Stomach (tissue), 9 donors: ENCODE data around the gene HSPBP1. TPM values are rescaled to one million over a fixed set of nuclear protein-coding genes. Genes with fewer than 3 reads are reported as not detected.

Experiments used
- DNase-seq, 2 donors: peaks; one replicate each; pipeline versions ENCODE4 v3.0.0 to v3.0.0-alpha.2; 2013 to 2019
- H3K27ac ChIP-seq, 5 donors: fragments of 200-600 bp in 4 of 5; sonication (generic) in 4 of 5; one replicate each; pipeline ENCODE4 v1.5.1; 2013 to 2019; ENCODE audit warnings: mild to moderate bottlenecking in 1 of 5, moderate library complexity in 1 of 5
- H3K27me3 ChIP-seq, 3 donors: fragments of 200-600 bp; sonication (generic); one replicate each; pipeline ENCODE4 v1.5.1; 2017 to 2019; ENCODE audit warnings: mixed run types in 1 of 3
- H3K36me3 ChIP-seq, 4 donors: fragments of 200-600 bp; sonication (generic); 1 replicate in 3 of 4; 2 replicates in 1 of 4; pipeline ENCODE4 v1.5.1; 2016 to 2019
- H3K4me1 ChIP-seq, 4 donors: fragments of 200-600 bp; sonication (generic); one replicate each; pipeline ENCODE4 v1.5.1; 2016 to 2019
- H3K4me3 ChIP-seq, 4 donors: fragments of 200-600 bp; sonication (generic) in 3 of 4; one replicate each; pipeline ENCODE4 v1.5.1; 2016 to 2019; ENCODE audit warnings: mild to moderate bottlenecking in 1 of 4
- H3K9me3 ChIP-seq, 4 donors: fragments of 200-600 bp; sonication (generic); one replicate each; pipeline ENCODE4 v1.5.1; 2016 to 2019
- CTCF ChIP-seq, 7 experiments: fragments of 450-650 bp in 4 of 7; fragments of 200-600 bp in 3 of 7; sonication (generic) in 3 of 7; IDR thresholded peaks; one replicate each; pipeline ENCODE4 v1.5.1; 2016 to 2019; ENCODE audit warnings: antibody characterized with exemption in 7 of 7, control low read depth in 2 of 7, mild to moderate bottlenecking in 1 of 7
- EP300 ChIP-seq: sonication (generic); formaldehyde crosslinking; IDR thresholded peaks from one replicate; pipeline ENCODE4 v1.6.1; 2017; ENCODE audit warnings: antibody characterized with exemption
- POLR2A ChIP-seq, 4 donors: fragments of 450-650 bp; IDR thresholded peaks; one replicate each; pipeline ENCODE4 v1.6.1; 2016; ENCODE audit warnings: antibody characterized with exemption in 4 of 4, control low read depth in 2 of 4, mild to moderate bottlenecking in 1 of 4, moderate library complexity in 1 of 4
- POLR2AphosphoS5 ChIP-seq, 3 donors: sonication (generic); formaldehyde crosslinking; IDR thresholded peaks; one replicate each; pipeline ENCODE4 v1.6.1; 2016; ENCODE audit warnings: antibody characterized with exemption in 3 of 3
- WGBS, 5 donors: extraction: QIAGEN DNeasy Blood & Tissue Kit in 3 of 5; methylation state at CpG; one replicate each; pipeline versions ENCODE4 v1.1.5 to v1.1.7; 2013 to 2018; 5-methylcytosine and 5-hydroxymethylcytosine counted together
- intact Hi-C: fragments of 100-400 bp; cut with DNase I; formaldehyde crosslinking; loops from one replicate; pipeline ENCODE4 v1.15.1; 2023; ENCODE audit warnings: low total_unique reads
- polyA plus RNA-seq, 3 donors: library from polyadenylated mRNA; stranded (reverse); fragments of 200-250 nt; gene quantifications; one replicate each; pipeline ENCODE4 v1.2.3, GENCODE V29; 2013
- total RNA-seq, 5 donors: library from RNA; depleted of rRNA; stranded (reverse); fragments of >200 nt; gene quantifications; one replicate each; pipeline versions ENCODE4 v1.1.0 to v1.2.3, GENCODE V29; 2014 to 2016
- donor health status: healthy with polysubstance abuse.
- donor health status: Bipolar disorder and iron deficiency.
- donor health status: healthy.

Gene HSPBP1
- total and polyA plus RNA-seq, 8 donors: 5.3 to 69.2 (median 26.3) TPM

GRCh38 chr19:55301459-55302317, 21.8 kb upstream of the HSPBP1 start:
- peak overlapping the region; percentile 27 to 40 (median 37) for H3K4me3 ChIP-seq
- WGBS, 5 donors: 10 to 16% (median 13%) methylated on average over 27 to 42 of the region's 42 CpGs
- H3K9me3 ChIP-seq: no peaks in the 10 kb centered on the region
- peaks cover 0 to 32% (median 18%) of the 10 kb centered on the region in 4 donors for H3K36me3 ChIP-seq
- H3K4me1 ChIP-seq: peaks cover 7 to 12% (median 12%) of the 10 kb centered on the region in 4 donors
- H3K27ac ChIP-seq: peak overlapping the region in 2 of 5 donors; percentile 13 to 30
- TF ChIP-seq POLR2AphosphoS5 (IDR thresholded peaks at IDR 0.05): peak in 2 of 3 donors; percentile 41 to 79
- TF ChIP-seq CTCF (IDR thresholded peaks at IDR 0.05): peak in 5 of 7 experiments; percentile 85 to 100 (median 99)
- no peak for TF ChIP-seq EP300
- no peak for TF ChIP-seq POLR2A (IDR thresholded peaks at IDR 0.05)
- peak; percentile 91 to 95 for DNase-seq
- intact Hi-C loops: loop anchor here (10.0 kb wide), 1 partner anchor 113 kb away; no protein-coding TSS in a partner anchor
- H3K27me3 ChIP-seq: peaks cover 0 to 7% (median 0%) of the 10 kb centered on the region in 3 donors

GRCh38 chr19:55300886-55301458, 21.1 kb upstream of the HSPBP1 start:
- WGBS, 5 donors: 71 to 77% (median 72%) methylated on average over 15 of the region's 15 CpGs
- intact Hi-C loops: loop anchor here (10.0 kb wide), 1 partner anchor 114 kb away; no protein-coding TSS in a partner anchor
- DNase-seq: no peak
- peaks cover 0 to 7% (median 0%) of the 10 kb centered on the region in 3 donors for H3K27me3 ChIP-seq
- H3K9me3 ChIP-seq: no peaks in the 10 kb centered on the region
- H3K36me3 ChIP-seq: peaks cover 0 to 28% (median 12%) of the 10 kb centered on the region in 4 donors
- H3K4me1 ChIP-seq: peaks cover 7 to 12% (median 12%) of the 10 kb centered on the region in 4 donors
- H3K4me3 ChIP-seq: peak overlapping the region in 1 of 4 donors; percentile 40
- TF ChIP-seq POLR2AphosphoS5 (IDR thresholded peaks at IDR 0.05) (no peak), POLR2A (IDR thresholded peaks at IDR 0.05) (no peak), EP300 (no peak), CTCF (IDR thresholded peaks at IDR 0.05) (no peak)
- H3K27ac ChIP-seq: no peak overlapping the region

GRCh38 chr19:55299991-55300390, 20.1 kb upstream of the HSPBP1 start:
- no peak overlapping the region for H3K4me3 ChIP-seq
- no peaks in the 10 kb centered on the region for H3K9me3 ChIP-seq
- H3K36me3 ChIP-seq: peaks cover 0 to 35% (median 11%) of the 10 kb centered on the region in 4 donors
- peaks cover 7 to 12% (median 12%) of the 10 kb centered on the region in 4 donors for H3K4me1 ChIP-seq
- intact Hi-C loops: loop anchor here (10.0 kb wide), 1 partner anchor 115 kb away; no protein-coding TSS in a partner anchor
- no peak for TF ChIP-seq POLR2A (IDR thresholded peaks at IDR 0.05)
- TF ChIP-seq EP300: no peak
- TF ChIP-seq POLR2AphosphoS5 (IDR thresholded peaks at IDR 0.05): no peak
- TF ChIP-seq CTCF (IDR thresholded peaks at IDR 0.05): no peak
- WGBS, 5 donors: 87 to 92% (median 90%) methylated on average over 10 of the region's 10 CpGs
- peak in 1 of 2 donors; percentile 3 for DNase-seq
- no peak overlapping the region for H3K27ac ChIP-seq
- peaks cover 0 to 7% (median 0%) of the 10 kb centered on the region in 3 donors for H3K27me3 ChIP-seq

GRCh38 chr19:55297267-55297666, 17.4 kb upstream of the HSPBP1 start:
- WGBS, 5 donors: 80 to 91% (median 83%) methylated on average over 10 of the region's 10 CpGs
- H3K36me3 ChIP-seq: peaks cover 0 to 33% (median 4%) of the 10 kb centered on the region in 4 donors
- no peak for DNase-seq
- peaks cover 0 to 7% (median 0%) of the 10 kb centered on the region in 3 donors for H3K27me3 ChIP-seq
- no peak overlapping the region for H3K4me3 ChIP-seq
- H3K27ac ChIP-seq: no peak overlapping the region
- H3K9me3 ChIP-seq: no peaks in the 10 kb centered on the region
- intact Hi-C loops: no loop called here
- peaks cover 7 to 11% (median 11%) of the 10 kb centered on the region in 4 donors for H3K4me1 ChIP-seq
- no peak for TF ChIP-seq EP300
- no peak for TF ChIP-seq POLR2A (IDR thresholded peaks at IDR 0.05)
- TF ChIP-seq POLR2AphosphoS5 (IDR thresholded peaks at IDR 0.05): no peak
- TF ChIP-seq CTCF (IDR thresholded peaks at IDR 0.05): no peak
